Astrocyte of the cerebellum (primary cell): Measurements from ENCODE around the gene RBMS3.

Experiments
- DNase-seq: peaks from one replicate; pipeline ENCODE4 v3.0.0-alpha.2; 2011; ENCODE audit warnings: low read depth
- H3K4me3 ChIP-seq: 2 replicates; pipeline ENCODE4 v1.5.1; 2011; ENCODE audit warnings: mild to moderate bottlenecking, low read depth, low read length, moderate library complexity
- in situ Hi-C: cut with HindIII; loops from 2 replicates; pipeline ENCODE4 v1.10.0; 2017; ENCODE audit warnings: low sequenced_read_pairs
- TF ChIP-seq, protein P1 (sequence below): IDR thresholded peaks from 2 replicates; pipeline ENCODE4 v1.5.1; 2012; ENCODE audit warnings: low read length, low read depth, moderate library complexity, mild to moderate bottlenecking; ENCODE audit errors: missing control alignments

RBMS3 gene

DNA sequence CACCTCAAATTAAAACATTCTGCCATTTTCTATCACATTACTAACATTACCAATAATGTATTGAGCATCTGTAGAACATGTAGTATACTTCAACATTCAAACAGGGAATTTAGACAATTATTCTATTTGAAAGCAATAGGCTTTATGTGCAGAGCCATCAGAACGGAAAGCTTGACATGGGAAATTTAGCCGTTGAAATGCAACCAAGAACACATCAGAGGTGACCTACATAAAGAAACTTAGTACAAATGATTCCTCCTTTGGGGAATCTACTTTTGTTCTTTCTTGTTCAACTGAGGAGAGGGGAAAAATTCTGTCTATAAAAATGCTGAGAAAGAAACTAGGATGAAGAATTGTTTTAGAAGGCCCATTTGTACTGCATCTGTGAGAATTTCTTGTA, 38.6 kb upstream of the RBMS3 start:
- in situ Hi-C loops, result no loop called here
- no peak overlapping the region for H3K4me3 ChIP-seq
- no peak for DNase-seq
- TF ChIP-seq, protein P1, sequence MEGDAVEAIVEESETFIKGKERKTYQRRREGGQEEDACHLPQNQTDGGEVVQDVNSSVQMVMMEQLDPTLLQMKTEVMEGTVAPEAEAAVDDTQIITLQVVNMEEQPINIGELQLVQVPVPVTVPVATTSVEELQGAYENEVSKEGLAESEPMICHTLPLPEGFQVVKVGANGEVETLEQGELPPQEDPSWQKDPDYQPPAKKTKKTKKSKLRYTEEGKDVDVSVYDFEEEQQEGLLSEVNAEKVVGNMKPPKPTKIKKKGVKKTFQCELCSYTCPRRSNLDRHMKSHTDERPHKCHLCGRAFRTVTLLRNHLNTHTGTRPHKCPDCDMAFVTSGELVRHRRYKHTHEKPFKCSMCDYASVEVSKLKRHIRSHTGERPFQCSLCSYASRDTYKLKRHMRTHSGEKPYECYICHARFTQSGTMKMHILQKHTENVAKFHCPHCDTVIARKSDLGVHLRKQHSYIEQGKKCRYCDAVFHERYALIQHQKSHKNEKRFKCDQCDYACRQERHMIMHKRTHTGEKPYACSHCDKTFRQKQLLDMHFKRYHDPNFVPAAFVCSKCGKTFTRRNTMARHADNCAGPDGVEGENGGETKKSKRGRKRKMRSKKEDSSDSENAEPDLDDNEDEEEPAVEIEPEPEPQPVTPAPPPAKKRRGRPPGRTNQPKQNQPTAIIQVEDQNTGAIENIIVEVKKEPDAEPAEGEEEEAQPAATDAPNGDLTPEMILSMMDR, result no peak

DNA sequence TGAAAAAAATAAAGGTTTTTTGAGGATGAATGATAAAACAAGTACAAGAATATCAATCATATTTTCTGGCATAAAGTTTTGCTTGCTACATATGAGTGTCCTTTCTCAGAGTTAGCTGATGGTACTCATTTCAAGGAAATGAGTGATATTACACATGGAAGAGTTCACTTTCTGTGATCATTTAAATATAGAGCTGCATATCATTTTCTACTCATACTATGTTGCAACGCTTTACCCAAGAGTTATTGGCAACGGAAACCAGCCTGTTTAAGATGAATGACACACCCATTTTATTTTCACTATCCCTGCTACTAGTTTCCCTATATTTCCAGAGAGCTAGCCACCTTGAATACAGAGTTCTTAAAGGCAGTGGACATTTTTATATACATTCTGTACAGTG, 35.4 kb upstream of the RBMS3 start:
- TF ChIP-seq, protein P1, result no peak
- DNase-seq, result no peak
- H3K4me3 ChIP-seq, result no peak overlapping the region
- in situ Hi-C loops, result loop anchor here (5.0 kb wide), 1 partner anchor 33 kb away; no protein-coding TSS in a partner anchor

DNA sequence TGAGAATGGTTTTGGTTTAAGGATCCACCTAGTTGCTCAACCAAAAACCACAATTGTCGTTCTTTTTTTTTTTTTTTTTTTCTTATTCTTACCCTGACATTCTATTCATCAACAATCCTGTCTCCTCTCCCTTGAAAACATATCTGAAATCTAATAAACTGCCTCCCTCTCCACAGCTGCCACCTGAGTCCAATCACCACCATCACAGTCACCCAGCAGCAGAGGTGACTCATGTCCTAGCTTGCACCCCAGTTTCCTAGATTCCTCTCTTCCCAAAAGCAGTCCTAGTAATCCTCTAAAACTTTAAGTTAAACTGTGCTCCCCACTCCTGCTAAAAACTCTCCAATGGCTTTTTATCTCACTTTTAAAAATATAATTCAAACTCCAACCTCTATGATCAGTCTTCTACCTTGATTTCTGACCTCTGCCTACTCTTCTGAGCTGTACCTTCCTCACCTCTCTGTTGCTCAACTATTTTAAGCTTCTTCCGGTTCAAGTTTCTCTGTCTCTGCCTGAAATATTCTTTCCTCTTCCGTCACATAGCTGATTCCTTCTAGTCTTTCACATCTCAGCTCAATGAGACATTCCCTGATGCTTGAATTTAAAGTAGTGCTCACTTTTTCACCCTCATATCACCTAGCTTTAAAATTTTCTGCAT, 33.7 kb upstream of the RBMS3 start:
- TF ChIP-seq, protein P1, result no peak
- in situ Hi-C loops, result loop anchor here (5.0 kb wide), 1 partner anchor 35 kb away; no protein-coding TSS in a partner anchor
- no peak for DNase-seq
- no peak overlapping the region for H3K4me3 ChIP-seq

GRCh38 chr3:29249829-29250345, 31.0 kb upstream of the RBMS3 start:
- H3K4me3 ChIP-seq, result no peak overlapping the region
- in situ Hi-C loops, result loop anchor here (5.0 kb wide), 1 partner anchor 38 kb away; no protein-coding TSS in a partner anchor
- no peak for DNase-seq
- TF ChIP-seq, protein P1, result no peak

GRCh38 chr3:29255854-29256696, 24.8 kb upstream of the RBMS3 start:
- TF ChIP-seq, protein P1, result no peak
- in situ Hi-C loops, result no loop called here
- DNase-seq, result no peak
- H3K4me3 ChIP-seq, result no peak overlapping the region

- TF ChIP-seq, protein P1, result no peak
- H3K4me3 ChIP-seq, result no peak overlapping the region
- in situ Hi-C loops, result no loop called here
- no peak for DNase-seq
Measured at GRCh38 chr3:29258161-29258560, 22.7 kb upstream of the RBMS3 start.
